HEK293 (cell line): ENCODE measurements around the gene CLPTM1.
"Not testable (repeated sequence)": the region's sequence is repeated elsewhere in the genome, so short reads cannot be mapped to it uniquely, and the experiment has no call there.

ENCODE experiments used
- CTCF ChIA-PET: fragments of 350-600 bp; formaldehyde crosslinking; extraction: SDS; loops from one replicate; lab custom pipeline; 2021; ENCODE audit warnings: antibody characterized with exemption; lab: Yijun Ruan, JAX
- POLR2A ChIA-PET: fragments of 300-600 bp; formaldehyde crosslinking; extraction: SDS; loops from one replicate; lab custom pipeline; 2020; ENCODE audit warnings: antibody characterized with exemption, inconsistent platforms; lab: Yijun Ruan, JAX
- H3K27ac ChIP-seq: fragments of 200-500 bp; sonication (Bioruptor generic); 2 replicates; pipeline ENCODE4 v1.5.1; 2014; ENCODE audit warnings: low read depth, low read length, control low read depth, inconsistent platforms; ENCODE audit errors: extremely low read depth
- H3K36me3 ChIP-seq, 2 experiments: fragments of 200-500 bp in 1 of 2; sonication (Bioruptor generic) in 1 of 2; 1 replicate in 1 of 2; 2 replicates in 1 of 2; pipeline ENCODE4 v1.5.1; 2014 to 2017; ENCODE audit warnings: inconsistent platforms in 2 of 2, low read length in 2 of 2; ENCODE audit not compliant: control insufficient read depth in 2 of 2, insufficient read depth in 1 of 2
- H3K4me1 ChIP-seq: fragments of 200-500 bp; sonication (Bioruptor generic); 2 replicates; pipeline ENCODE4 v1.5.1; 2014; ENCODE audit warnings: mild to moderate bottlenecking, low read length, inconsistent platforms; ENCODE audit not compliant: control insufficient read depth, insufficient read depth
- H3K4me3 ChIP-seq: 2 replicates; pipeline ENCODE4 v1.5.1; 2011; ENCODE audit warnings: low read depth, mild to moderate bottlenecking, control low read depth, low read length, moderate library complexity
- H3K9me3 ChIP-seq: fragments of 200-500 bp; sonication (Bioruptor generic); 2 replicates; pipeline ENCODE4 v1.5.1; 2014; ENCODE audit warnings: low read depth, low read length, inconsistent platforms; ENCODE audit not compliant: control insufficient read depth, insufficient read depth
- PRDM10 ChIP-seq: fragments of 450-650 bp; formaldehyde crosslinking; IDR thresholded peaks from 2 replicates; pipeline ENCODE4 v1.5.1; 2016; ENCODE audit warnings: missing biosample characterization, missing genetic modification characterization
- RBAK ChIP-seq: fragments of 450-650 bp; formaldehyde crosslinking; IDR thresholded peaks from 2 replicates; pipeline ENCODE4 v1.5.1; 2016; ENCODE audit warnings: missing biosample characterization, missing genetic modification characterization
- SCRT2 ChIP-seq: fragments of 450-650 bp; formaldehyde crosslinking; IDR thresholded peaks from 2 replicates; pipeline ENCODE4 v1.5.1; 2016; ENCODE audit warnings: missing biosample characterization, missing genetic modification characterization
- ZFP3 ChIP-seq: fragments of 450-650 bp; formaldehyde crosslinking; IDR thresholded peaks from 2 replicates; pipeline ENCODE4 v1.5.1; 2016; ENCODE audit warnings: low read depth, missing biosample characterization, missing genetic modification characterization
- ZFP69B ChIP-seq: fragments of 450-650 bp; formaldehyde crosslinking; IDR thresholded peaks from 2 replicates; pipeline ENCODE4 v1.5.1; 2016; ENCODE audit warnings: missing biosample characterization, missing genetic modification characterization
- ZNF121 ChIP-seq: fragments of 450-650 bp; formaldehyde crosslinking; IDR thresholded peaks from 2 replicates; pipeline ENCODE4 v1.5.1; 2016; ENCODE audit warnings: missing biosample characterization, missing genetic modification characterization
- ZNF362 ChIP-seq: fragments of 450-650 bp; formaldehyde crosslinking; IDR thresholded peaks from 2 replicates; pipeline ENCODE4 v1.5.1; 2016; ENCODE audit warnings: missing biosample characterization, missing genetic modification characterization
- ZSCAN23 ChIP-seq: fragments of 450-650 bp; formaldehyde crosslinking; IDR thresholded peaks from 2 replicates; pipeline ENCODE4 v1.5.1; 2016; ENCODE audit warnings: missing biosample characterization, missing genetic modification characterization

Gene CLPTM1

GRCh38 chr19:44908074-44908835 lies 46.9 kb upstream of the CLPTM1 start:
- TF ChIP-seq ZNF121 (tag by site-specific recombination) (peak; percentile 58; the same call in 1 of the 2 replicates), ZFP3 (no peak)
- Histone ChIP-seq H3K9me3 (no peaks in the 10 kb centered on the region), H3K4me3 (no peak overlapping the region), H3K36me3 (no peaks in the 10 kb centered on the region), H3K27ac (no peak overlapping the region), H3K4me1 (peaks cover 6% of the 10 kb centered on the region; the same call in 1 of the 2 replicates)
- ChIA-PET POLR2A (no interaction called here), CTCF (interaction anchor here (1.3 kb wide), 1 partner anchor 44 kb away, joined by 7 read pairs; no protein-coding TSS in a partner anchor)

- Histone ChIP-seq H3K4me1 (peaks cover 6% of the 10 kb centered on the region; the same call in 1 of the 2 replicates), H3K4me3 (no peak overlapping the region), H3K9me3 (no peaks in the 10 kb centered on the region), H3K27ac (no peak overlapping the region), H3K36me3 (no peaks in the 10 kb centered on the region)
- no peak for TF ChIP-seq RBAK (tag by site-specific recombination)
- no peak for TF ChIP-seq SCRT2 (tag by site-specific recombination)
- no peak for TF ChIP-seq ZSCAN23 (tag by site-specific recombination)
- TF ChIP-seq ZFP69B, result no peak
- POLR2A ChIA-PET, result interaction anchor here (1.1 kb wide), 1 partner anchor 46 kb away, joined by 3 read pairs; no protein-coding TSS in a partner anchor
- CTCF ChIA-PET, result interaction anchor here (0.6 to 1.3 kb wide), 3 partner anchors 43 to 338 kb away, joined by 3 to 7 read pairs (median 3); no protein-coding TSS in a partner anchor
Observed at GRCh38 chr19:44908836-44909261, 46.3 kb upstream of the CLPTM1 start.

- Histone ChIP-seq H3K4me3 (no peak overlapping the region), H3K27ac (no peak overlapping the region), H3K9me3 (no peaks in the 10 kb centered on the region), H3K36me3 (no peaks in the 10 kb centered on the region), H3K4me1 (peaks cover 6% of the 10 kb centered on the region; the same call in 1 of the 2 replicates)
- POLR2A ChIA-PET, result interaction anchor here (0.8 to 1.1 kb wide), 3 partner anchors 43 to 136 kb away, joined by 3 read pairs; no protein-coding TSS in a partner anchor
- CTCF ChIA-PET, result interaction anchor here (0.7 to 2.3 kb wide), 6 partner anchors 15 to 430 kb away, joined by 3 to 10 read pairs (median 5); partner anchors contain the start of gene CLPTM1
- TF ChIP-seq PRDM10 (tag by site-specific recombination), result peak; percentile 87
- TF ChIP-seq ZNF362 (tag by site-specific recombination), result no peak
Observed at GRCh38 chr19:44909775-44910174, 45.4 kb upstream of the CLPTM1 start.

- H3K36me3 ChIP-seq, H3K4me3 ChIP-seq, POLR2A ChIA-PET, H3K9me3 ChIP-seq, H3K4me1 ChIP-seq, H3K27ac ChIP-seq: not testable (repeated sequence)
- TF ChIP-seq ZNF121 (tag by site-specific recombination), result peak; percentile 91
- CTCF ChIA-PET, result interaction anchor here (0.6 to 5.0 kb wide), 5 partner anchors 8 to 907 kb away, joined by 3 to 21 read pairs (median 4); partner anchors contain the start of gene CLPTM1
Observed at GRCh38 chr19:44911896-44912295, 43.3 kb upstream of the CLPTM1 start.
